Right ventricle myocardium inferior (tissue), 1 donor: Measurements from ENCODE around the gene ANKRD11. TPM values are rescaled to one million over a fixed set of nuclear protein-coding genes. Genes with fewer than 3 reads are reported as not detected.
A peak's percentile ranks its signal among the peaks of the same experiment; 100 is the strongest.
"Not testable (repeated sequence)": the region's sequence is repeated elsewhere in the genome, so short reads cannot be mapped to it uniquely, and the experiment has no call there.

Source experiments
- ATAC-seq: fragments of 200-7000 bp; cut with Tn5 transposase; one replicate; pipeline ENCODE4 v1.9.1; 2020; ENCODE audit warnings: mild to moderate bottlenecking, moderate library complexity
- DNase-seq: peaks from one replicate; pipeline ENCODE4 v3.0.0; 2021; ENCODE audit errors: missing footprints
- intact Hi-C: fragments of 100-400 bp; cut with DNase I; formaldehyde crosslinking; loops from one replicate; pipeline ENCODE4 v1.11.0; 2022
- total RNA-seq: library from RNA; stranded (reverse); fragmentation: NEBNext Ultra II Directional; extraction: Animal tissue kit (Norgen Biotek cat#: 25700); gene quantifications from one replicate; pipeline ENCODE4 v1.2.1, GENCODE V29; 2021
- donor health status: DM: no; HTN: yes; CAD: no; lungs with severe emphysema.

Gene ANKRD11
- total RNA-seq, 1 donor from 2014 or later: 64.9 TPM

DNA sequence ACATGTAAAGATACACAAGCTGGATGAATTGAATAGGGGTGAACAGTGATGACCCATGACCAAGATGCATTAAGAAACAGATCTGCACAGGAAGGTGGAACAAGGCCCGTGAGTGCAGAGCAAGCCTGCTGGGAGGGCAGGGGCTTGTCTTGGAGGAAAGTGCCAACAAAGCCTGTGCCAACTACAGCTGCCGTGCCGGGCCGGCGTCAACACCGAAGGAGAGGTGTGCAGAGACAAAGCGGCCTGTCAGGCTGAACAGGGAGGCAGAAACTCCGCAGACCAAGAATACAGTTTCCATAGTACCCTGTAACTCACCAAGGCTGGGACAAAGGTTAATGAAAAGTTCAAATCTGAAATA lies 46.7 kb downstream of the ANKRD11 start:
- intact Hi-C loops: loop anchor here (5.0 kb wide), 1 partner anchor 36 kb away; no protein-coding TSS in a partner anchor
- DNase-seq: peak; percentile 69
- ATAC-seq: peak; percentile 59

DNA sequence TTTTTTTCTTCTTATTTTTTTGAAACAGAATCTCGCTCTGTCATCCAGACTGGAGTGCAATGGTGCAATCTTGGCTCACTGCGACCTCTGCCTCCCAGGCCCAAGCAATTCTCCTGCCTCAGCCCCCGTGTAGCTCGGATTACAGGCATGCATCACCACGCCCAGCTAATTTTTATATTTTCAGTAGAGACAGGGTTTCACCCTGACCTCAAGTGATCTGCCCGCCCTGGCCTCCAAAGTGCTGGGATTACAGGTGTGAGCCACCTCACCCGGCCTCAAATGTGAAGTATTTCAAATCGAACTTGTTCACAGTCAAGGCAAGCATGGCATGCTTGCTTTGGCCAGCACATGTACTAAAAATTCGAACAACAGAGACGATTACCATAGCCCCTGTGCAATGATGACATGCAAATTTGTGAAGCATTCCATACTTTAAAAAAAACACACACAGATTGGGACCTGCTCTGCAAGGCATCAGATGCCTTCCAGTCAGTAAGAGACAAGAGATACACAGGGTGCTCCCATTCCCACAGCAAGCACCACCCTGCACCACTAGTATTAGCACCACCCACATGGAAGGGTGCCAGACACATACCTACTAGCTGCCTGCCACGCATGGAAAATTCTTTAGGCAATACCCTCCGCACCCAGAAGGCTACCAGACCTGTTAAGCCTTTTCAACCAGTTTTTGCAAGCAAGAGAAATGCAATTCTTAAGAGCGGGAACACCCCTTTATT lies 47.2 kb downstream of the ANKRD11 start:
- ATAC-seq (peak; percentile 47), DNase-seq (peak; percentile 65)
- intact Hi-C loops: loop anchor here (5.0 kb wide), 1 partner anchor 36 kb away; no protein-coding TSS in a partner anchor

DNA sequence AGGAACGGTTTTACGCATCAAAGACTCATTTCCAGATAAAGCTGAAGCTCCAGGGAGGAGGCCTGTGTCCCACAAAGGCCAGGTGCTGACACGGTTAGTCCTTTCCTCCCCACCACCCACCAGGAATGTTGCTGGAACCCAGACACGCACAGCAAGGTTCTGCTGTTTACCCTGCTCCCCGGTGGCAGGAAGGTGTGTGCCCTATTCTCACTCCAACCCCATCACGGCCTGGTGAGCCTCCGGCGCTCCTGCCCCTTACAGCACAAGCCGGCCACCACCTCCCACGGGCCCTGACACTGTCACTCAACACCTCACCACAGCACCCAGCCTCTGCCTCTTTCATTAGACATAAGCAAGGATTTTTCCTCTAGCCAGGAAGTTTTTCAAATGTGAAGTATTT lies 47.8 kb downstream of the ANKRD11 start:
- intact Hi-C loops: loop anchor here (5.0 kb wide), 1 partner anchor 35 kb away; no protein-coding TSS in a partner anchor
- peak; percentile 52 for ATAC-seq
- peak; percentile 71 for DNase-seq

DNA sequence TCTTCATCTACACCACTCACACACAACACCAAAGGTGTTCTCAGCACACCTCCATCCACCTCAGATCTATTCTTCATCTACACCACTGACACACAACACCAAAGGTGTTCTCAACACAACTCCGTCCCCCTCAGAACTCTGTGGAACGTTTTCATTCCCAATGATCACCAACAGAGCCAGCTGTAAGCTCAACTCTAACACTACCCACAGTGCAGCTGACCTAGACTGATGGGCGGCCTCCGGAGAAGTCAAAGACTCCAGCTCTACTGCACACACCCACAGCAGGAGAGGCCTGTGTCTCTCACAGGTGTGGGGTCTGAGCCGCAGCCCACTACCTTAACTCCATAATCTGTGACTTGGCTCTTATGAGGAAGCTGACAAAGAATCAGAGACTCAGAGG lies 50.7 kb downstream of the ANKRD11 start:
- DNase-seq (no peak), ATAC-seq (no peak)
- intact Hi-C loops: loop anchor here (5.0 kb wide), 1 partner anchor 32 kb away; no protein-coding TSS in a partner anchor

DNA sequence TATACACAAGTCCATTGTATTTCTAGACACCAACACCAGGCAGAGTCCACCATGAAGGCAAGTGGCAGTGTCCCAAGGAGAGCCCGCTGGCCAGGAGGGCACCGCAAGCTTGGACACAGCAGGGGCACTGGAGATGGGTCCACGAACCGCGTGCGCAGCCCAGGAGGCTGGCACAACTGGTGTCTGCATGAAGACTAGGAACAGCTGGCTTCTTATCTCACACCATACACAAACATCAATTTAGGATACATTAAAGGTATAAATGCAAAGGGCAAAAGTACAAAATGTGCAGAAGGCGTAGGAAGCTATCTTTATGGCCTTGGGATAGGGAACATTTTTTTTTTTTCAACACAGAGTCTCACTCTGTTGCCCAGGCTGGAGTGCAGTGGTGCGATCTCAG lies 52.4 kb downstream of the ANKRD11 start:
- DNase-seq: no peak
- ATAC-seq: no peak
- intact Hi-C loops: no loop called here

DNA sequence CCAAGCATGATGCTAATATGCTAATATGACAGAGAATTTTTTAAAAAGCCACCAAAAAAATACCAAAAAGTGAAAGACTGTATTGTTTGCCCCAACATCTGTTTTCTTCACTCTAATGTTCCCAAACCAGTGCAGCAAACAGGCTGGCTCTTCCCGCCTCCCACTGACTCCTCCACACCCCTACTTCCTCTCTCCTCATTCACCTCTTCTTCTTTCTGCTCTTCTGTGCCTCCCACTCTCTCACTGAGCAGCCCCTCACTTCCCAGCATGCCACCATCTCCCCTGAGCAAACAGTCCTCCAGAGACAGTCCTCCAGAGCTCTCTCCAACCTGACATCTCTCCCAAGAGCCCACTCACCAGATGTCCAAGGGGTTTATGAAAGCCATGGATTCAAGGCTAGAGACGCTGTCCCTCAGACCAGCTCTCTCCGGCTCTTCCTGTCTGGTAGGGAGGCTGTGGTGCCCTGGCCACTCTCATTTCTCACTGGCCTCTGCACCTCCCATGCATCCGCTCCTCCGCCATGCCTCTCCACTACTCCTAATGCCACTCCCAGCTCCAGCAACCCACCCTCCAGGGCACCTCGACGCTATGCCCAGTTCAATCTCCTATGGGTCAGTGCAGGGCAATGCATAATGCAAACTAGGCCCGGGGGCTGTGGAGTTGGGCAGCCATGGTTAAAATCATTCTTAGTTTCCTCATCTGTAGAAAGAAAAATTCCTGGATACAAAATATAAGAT lies 52.9 kb downstream of the ANKRD11 start:
- intact Hi-C loops: no loop called here
- DNase-seq (no peak), ATAC-seq (no peak)

DNA sequence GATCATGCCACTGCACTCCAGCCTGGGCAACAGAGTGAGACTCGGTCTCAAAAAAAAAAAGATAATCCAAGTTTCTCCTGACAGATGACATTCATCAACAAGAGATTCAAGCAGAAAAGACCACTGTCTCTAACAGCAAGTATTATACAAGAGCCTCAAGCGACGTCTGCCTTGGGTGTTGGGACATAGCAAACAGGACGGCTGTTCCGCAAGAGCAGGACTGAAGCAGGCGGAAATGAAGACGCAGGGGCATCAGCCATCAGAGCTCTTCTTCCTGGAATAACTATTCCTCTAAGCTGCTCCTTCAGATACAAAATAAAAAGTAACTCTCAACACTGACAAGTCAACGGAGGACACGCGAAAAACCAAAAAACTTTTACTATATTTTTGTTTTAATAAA lies 54.0 kb downstream of the ANKRD11 start:
- DNase-seq: no peak
- intact Hi-C loops: no loop called here
- ATAC-seq: no peak

DNA sequence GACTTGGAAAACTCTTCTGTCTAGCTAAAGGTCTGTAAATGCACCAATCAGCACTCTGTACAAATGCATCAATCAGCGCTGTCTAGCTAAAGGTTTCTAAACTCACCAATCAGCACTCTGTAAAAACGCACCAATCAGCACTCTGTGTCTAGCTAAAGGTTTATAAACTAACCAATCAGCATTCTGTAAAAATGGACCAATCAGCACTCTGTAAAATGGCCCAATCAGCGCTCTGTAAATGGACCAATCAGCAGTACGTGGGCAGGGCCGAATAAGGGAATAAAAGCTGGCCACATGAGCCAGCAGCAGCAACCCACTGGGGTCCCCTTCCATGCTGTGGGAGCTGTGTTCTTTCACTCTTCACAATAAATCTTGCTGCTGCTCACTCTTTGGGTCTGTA lies 55.3 kb downstream of the ANKRD11 start:
- intact Hi-C loops, ATAC-seq, DNase-seq: not testable (repeated sequence)

DNA sequence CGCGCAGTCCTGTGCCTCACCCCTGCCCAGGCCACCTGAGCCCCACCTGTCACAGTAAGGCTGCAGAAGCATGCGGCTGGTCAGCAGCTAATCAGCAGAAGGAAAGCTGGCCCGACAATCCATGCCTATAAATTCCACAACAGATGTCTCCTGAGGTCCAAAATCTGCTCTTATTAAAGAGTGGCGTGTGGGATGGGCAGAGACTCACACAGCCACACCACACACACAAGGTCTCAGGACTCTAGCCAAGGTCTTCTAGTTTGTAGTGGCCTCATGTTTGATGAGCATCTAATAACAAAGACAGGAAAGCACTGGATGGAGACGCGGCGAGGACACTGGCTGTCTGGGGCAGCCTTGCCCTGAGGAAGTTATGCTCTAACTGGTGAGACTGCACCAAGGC lies 55.9 kb downstream of the ANKRD11 start:
- ATAC-seq (no peak), DNase-seq (no peak)
- intact Hi-C loops: no loop called here

DNA sequence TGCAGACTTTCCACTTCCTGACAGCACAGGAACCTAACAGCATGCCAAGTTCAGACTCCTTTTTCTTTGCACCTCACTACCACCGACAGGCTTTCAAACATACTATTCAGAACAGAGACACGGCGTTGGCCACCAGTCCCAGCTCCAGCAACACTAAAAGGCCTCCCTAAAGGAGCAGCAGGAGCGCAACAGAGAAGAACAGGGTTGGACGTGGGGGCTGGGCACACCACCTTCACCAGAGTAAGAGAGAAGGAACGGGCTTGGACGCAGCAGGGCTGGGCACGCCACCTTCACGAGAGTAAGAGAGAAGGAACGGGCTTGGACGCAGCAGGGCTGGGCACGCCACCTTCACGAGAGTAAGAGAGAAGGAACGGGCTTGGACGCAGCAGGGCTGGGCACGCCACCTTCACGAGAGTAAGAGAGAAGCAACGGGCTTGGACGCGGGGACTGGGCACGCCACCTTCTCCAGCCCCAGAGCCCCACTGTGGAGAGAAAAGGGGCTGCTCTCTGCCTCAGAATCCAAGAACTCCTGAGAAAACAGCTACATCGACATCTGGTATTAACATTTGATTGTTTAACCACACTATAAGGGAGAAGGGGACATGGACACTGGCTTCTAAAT lies 56.9 kb downstream of the ANKRD11 start:
- DNase-seq, intact Hi-C loops, ATAC-seq: not testable (repeated sequence)

DNA sequence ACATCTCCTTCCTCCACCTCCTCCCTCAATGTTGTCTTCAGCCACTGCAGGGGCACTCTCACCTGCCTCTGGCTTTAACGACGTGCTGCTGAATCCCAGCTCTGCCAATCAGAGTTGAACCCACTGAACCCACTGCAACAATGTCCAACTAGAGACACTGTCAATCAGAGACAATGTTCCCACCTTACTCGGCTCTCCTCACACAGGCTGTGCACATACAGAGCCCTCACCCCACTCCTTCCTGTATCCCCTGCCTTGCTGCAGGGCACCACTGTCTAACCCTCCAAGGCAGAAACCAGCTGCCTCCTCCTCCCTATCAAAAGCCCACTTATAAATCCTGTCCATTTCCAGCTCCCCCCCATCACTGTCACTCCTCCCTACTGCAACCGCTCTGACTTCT lies 58.7 kb downstream of the ANKRD11 start:
- intact Hi-C loops: no loop called here

DNA sequence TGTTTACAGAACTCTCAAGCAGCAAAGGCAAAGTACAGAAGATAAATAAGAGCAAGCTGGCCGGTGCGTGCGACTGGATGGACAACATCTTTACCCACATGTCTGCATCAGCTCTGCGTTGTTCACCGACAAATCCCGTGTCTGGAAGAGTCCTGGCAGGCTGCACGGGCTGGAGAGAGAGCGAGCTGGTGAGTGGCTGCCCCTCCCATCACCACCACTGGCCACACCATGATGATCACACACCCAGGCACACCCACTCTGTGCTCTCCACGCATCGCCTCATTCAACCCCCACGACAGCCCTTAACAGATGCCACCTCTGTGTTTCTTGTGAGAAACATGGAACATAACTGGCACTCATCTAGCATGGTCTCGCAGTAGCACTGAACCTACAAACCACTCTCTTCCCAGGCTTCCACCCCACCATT lies 59.2 kb downstream of the ANKRD11 start:
- DNase-seq: no peak
- ATAC-seq: peak; percentile 77
- intact Hi-C loops: no loop called here

More for the DNA sequence above, 58.7 kb downstream of the ANKRD11 start:
- ATAC-seq (no peak), DNase-seq (no peak)

DNA sequence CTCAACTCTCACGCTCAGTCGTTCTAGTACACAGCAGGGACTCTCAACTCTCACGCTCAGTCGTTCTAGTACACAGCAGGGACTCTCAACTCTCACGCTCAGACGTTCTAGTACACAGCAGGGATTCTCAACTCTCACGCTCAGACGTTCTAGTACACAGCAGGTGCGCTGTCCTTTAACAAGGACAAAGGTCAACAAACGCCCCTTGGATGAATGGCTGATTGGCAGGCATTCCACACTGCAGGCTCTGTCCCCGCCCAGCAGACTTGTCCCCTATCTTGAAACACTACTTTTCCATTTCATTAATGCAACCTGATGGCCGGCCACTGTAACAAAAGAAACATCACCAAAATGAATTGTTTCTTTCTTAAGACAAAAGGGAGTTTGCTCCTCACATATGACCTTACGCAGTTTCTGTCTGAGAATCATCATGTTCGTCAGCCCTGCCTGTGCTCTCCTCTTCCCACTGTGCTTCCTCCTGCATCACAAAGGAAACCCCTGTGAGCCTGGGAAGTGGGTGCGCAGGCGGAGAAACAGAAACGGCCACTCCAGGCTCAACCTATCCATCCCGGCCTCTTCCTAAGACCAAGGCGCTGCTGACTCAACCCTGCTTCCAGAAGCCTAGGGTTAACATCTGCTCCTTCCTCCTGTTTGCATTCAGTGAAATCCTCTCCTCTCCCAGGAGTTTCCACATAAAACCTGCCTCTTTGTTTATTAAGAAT lies 59.8 kb downstream of the ANKRD11 start:
- DNase-seq (no peak), ATAC-seq (no peak)
- intact Hi-C loops: no loop called here

DNA sequence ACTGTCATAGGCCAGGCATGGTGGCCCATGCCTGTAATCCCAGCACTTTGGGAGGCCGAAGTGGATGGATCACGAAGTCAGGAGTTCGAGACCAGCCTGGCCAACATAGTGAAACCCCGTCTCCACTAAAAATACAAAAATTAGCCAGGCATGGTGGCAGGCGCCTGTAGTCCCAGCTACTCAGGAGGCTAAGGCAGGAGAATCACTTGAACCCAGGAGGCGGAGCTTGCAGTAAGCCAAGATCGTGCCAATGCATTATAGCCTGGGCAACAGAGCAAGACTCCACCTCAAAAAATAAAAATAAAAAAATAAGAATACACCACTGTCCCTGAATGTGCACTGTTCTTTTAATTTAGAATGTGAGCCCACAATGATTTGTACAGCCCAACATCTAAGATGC lies 61.8 kb downstream of the ANKRD11 start:
- ATAC-seq, intact Hi-C loops, DNase-seq: not testable (repeated sequence)

DNA sequence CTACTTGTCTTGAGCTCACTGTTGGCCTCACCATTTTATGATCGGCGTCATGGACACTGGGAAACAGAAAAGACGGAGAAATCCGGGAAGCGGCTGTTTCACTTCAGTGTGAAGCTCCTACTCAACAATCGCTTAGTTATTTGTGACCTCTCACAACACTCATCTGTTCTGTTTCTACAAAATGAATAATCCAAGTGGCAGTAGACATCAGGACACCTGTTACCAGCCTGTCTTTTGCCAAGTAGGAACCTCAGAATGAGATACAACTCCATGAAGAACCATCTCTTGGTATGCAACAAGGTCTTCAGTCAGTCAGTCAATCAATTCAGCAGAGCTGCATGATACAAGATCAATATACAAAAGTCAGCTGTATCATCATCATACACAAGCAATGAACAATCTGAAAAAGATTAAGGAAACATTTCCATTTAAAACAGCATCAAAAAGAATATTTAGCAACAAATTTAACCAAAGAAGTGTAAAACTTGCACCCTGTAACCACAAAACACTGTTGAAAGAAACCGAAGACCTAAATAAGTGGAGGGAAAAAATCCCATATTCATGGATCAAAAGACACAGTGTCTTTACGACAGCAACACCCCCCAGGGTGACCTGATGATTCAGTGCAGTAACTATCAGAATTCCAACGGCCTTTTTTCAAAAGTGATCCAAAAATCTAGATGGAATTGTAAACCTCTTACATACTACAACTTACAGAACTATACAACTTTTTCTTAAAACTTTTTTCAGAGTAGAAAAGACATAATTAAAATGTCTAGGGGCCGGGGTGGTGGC lies 63.4 kb downstream of the ANKRD11 start:
- DNase-seq (no peak), ATAC-seq (no peak)
- intact Hi-C loops: no loop called here

DNA sequence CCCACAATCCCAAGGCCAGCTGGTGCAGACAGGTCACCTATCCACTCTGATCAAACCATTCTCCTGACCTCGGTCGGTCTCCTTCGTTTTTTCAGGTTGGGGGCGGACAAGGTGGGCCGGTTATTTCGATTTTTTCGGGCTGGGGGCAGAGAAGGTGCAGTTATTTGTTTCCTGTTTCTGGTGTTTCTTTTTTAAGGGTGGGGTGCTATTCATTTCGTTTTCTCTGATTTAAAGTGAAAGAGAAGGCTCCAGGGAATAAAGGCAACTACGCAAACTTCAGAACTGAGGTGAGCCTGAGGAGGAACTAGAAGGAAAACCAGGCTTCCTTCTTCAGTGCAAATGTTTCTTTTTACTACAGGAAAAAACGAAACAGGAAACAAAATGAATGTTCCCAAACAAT lies 64.8 kb downstream of the ANKRD11 start:
- intact Hi-C loops: no loop called here
- DNase-seq: no peak
- no peak for ATAC-seq

DNA sequence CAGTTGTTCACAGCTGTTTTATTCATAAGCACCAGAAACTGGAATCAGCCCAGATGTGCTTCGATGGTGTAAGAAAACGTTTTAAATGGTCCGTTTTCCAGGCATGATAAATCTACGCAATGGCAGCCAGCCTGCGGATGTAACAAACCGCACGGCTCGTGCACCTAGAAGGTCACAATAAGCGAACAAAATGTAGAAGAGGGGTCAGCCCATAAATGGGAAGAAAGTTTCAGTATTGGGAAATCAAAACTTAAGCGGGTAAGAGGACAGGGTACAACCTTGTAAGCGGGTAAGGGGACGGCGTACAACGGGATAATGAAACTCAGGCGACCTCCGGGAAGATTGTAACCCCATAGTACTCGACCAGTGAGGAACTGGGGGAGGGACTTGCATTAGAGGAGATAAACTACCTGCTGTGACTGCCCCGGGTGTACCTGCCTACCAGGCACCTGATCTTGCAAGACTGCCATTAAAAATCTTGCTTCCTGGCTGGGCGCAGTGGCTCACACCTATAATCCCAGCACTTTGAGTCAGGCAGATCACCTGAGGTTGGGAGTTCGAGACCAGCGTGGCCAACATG lies 66.6 kb downstream of the ANKRD11 start:
- intact Hi-C loops: no loop called here
- DNase-seq (no peak), ATAC-seq (no peak)
